A673 (cell line): Measurements from ENCODE around the gene EXOC3.

Experiments
- CTCF ChIP-seq: fragments of 300-800, 200-600 bp; sonication (generic); conservative IDR thresholded peaks from 2 replicates; pipeline ENCODE4 v1.5.1; 2017; ENCODE audit warnings: low read depth, mild to moderate bottlenecking, antibody characterized with exemption, low read length, moderate library complexity, mixed read lengths
- EZH2 ChIP-seq: fragments of 200-600 bp; sonication (generic); IDR thresholded peaks from 2 replicates; pipeline ENCODE4 v1.6.1; 2017; ENCODE audit warnings: borderline replicate concordance, low read depth, mild to moderate bottlenecking, mixed read lengths, antibody characterized with exemption, low read length; ENCODE audit not compliant: poor library complexity, severe bottlenecking

GRCh38 chr5:428754-429452, 14.1 kb upstream of the EXOC3 start:
- TF ChIP-seq CTCF (no peak), EZH2 (no peak)
